Measurements from ENCODE around the gene F2RL3.

Gene F2RL3

DNA sequence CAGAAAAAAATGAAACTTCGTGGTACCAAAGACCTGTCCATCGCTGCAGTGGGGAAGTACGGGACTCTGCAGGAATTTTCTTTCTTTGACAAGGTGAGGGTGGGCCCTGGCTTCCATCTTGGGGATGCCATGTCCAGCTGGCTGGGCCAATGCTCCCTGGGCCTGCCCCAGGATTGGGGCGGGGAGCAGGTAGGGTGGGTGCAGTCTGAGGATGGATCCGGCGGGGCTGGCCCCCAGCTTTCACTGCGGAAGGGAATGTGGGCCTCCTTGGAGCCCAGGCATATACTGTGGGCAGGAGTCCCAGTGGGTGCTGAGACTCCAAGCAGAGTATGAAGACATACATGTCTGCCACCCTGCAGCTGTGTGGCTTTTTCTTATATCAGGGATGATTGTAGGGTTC is 35.7 kb upstream of the F2RL3 start:
- CTCF ChIA-PET: no interaction called here
- Histone ChIP-seq H3K27ac (ENCODE audit: insufficient read depth in 1 of 2, low read depth in 1 of 2, low read length in 2 of 2, poor library complexity in 1 of 2, severe bottlenecking in 2 of 2) (no peak overlapping the region), H3K4me1 (ENCODE audit: control extremely low read depth in 1 of 4, control insufficient read depth in 4 of 4, insufficient read depth in 4 of 4, low read length in 3 of 4) (no peaks in the 10 kb centered on the region), H3K27me3 (replicated peaks in 2 of 5; ENCODE audit: control insufficient read depth in 4 of 5, insufficient read depth in 5 of 5, low read length in 4 of 5) (no peaks in the 10 kb centered on the region), H3K4me3 (ENCODE audit: control insufficient read depth in 1 of 7, extremely low read depth in 1 of 7, insufficient read depth in 4 of 7, low read depth in 2 of 7, low read length in 6 of 7) (no peak overlapping the region), H3K36me3 (ENCODE audit: control insufficient read depth in 4 of 4, insufficient read depth in 4 of 4, low read length in 3 of 4) (peaks cover 17 to 70% (median 45%) of the 10 kb centered on the region in 4 experiments), H3K9me3 (ENCODE audit: control extremely low read depth in 1 of 5, control insufficient read depth in 4 of 5, insufficient read depth in 2 of 5, low read depth in 1 of 5, low read length in 4 of 5) (no peaks in the 10 kb centered on the region)
- no peak for DNase-seq
- POLR2A ChIA-PET: no interaction called here
- WGBS (ENCODE audit: insufficient coverage): 98% methylated on average over 5 of the region's 7 CpGs

DNA sequence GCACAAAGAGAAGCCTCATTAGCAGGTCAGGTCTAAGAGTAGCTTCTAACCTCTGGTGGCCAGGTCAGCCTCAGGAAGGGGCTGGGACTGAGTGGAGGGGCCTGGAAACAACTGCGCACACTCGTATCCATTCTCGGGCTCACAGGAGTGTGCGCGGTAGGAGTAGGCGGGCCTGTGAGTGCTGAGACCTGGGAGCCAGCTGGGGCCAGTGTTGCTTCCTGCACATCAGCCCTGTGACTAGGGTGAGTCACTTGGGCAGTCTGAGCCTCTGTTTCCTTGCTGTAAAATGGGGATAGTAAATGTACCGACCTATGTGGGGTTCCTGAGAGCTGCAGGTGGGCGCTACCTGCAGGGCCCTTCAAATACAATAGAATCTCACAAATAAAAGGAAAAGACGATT is 32.7 kb upstream of the F2RL3 start:
- ChIA-PET CTCF (interaction anchor here (1.1 kb wide), 1 partner anchor 196 kb away, joined by 3 read pairs; no protein-coding TSS in a partner anchor), POLR2A (no interaction called here)
- Histone ChIP-seq H3K27me3 (replicated peaks in 2 of 5; ENCODE audit: control insufficient read depth in 4 of 5, insufficient read depth in 5 of 5, low read length in 4 of 5) (peaks cover 0 to 5% (median 0%) of the 10 kb centered on the region in 5 experiments), H3K9me3 (ENCODE audit: control extremely low read depth in 1 of 5, control insufficient read depth in 4 of 5, insufficient read depth in 2 of 5, low read depth in 1 of 5, low read length in 4 of 5) (no peaks in the 10 kb centered on the region), H3K36me3 (ENCODE audit: control insufficient read depth in 4 of 4, insufficient read depth in 4 of 4, low read length in 3 of 4) (peaks cover 12 to 53% (median 31%) of the 10 kb centered on the region in 4 experiments), H3K4me1 (ENCODE audit: control extremely low read depth in 1 of 4, control insufficient read depth in 4 of 4, insufficient read depth in 4 of 4, low read length in 3 of 4) (peaks cover 0 to 2% (median 0%) of the 10 kb centered on the region in 4 experiments), H3K4me3 (ENCODE audit: control insufficient read depth in 1 of 7, extremely low read depth in 1 of 7, insufficient read depth in 4 of 7, low read depth in 2 of 7, low read length in 6 of 7) (no peak overlapping the region), H3K27ac (ENCODE audit: insufficient read depth in 1 of 2, low read depth in 1 of 2, low read length in 2 of 2, poor library complexity in 1 of 2, severe bottlenecking in 2 of 2) (no peak overlapping the region)
- no peak for DNase-seq
- 96% methylated on average over 6 of the region's 9 CpGs for WGBS (ENCODE audit: insufficient coverage)

DNA sequence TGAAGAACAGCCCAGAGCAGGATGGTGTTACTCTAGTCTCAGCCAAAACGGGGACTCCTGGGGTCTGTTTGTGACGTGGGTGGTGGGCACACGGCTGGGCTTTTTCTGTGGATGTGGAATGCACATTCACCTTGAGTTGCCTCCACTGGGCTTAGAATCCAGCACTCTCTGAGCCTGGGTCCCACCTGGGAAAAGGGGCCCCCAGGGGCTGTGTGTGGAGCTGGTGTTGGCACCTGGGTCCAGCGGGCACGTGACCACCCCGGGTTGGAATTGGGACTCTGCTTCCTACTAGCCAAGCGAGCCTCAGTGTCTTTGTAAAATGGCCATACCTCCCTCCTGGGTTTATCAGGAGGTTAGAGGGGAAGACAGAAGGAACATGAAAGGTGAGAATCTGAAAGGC is 29.2 kb upstream of the F2RL3 start:
- ChIA-PET POLR2A (no interaction called here), CTCF (no interaction called here)
- Histone ChIP-seq H3K4me1 (ENCODE audit: control extremely low read depth in 1 of 4, control insufficient read depth in 4 of 4, insufficient read depth in 4 of 4, low read length in 3 of 4) (peaks cover 2 to 16% (median 12%) of the 10 kb centered on the region in 4 experiments), H3K9me3 (ENCODE audit: control extremely low read depth in 1 of 5, control insufficient read depth in 4 of 5, insufficient read depth in 2 of 5, low read depth in 1 of 5, low read length in 4 of 5) (no peaks in the 10 kb centered on the region), H3K27me3 (replicated peaks in 2 of 5; ENCODE audit: control insufficient read depth in 4 of 5, insufficient read depth in 5 of 5, low read length in 4 of 5) (peaks cover 0 to 5% (median 0%) of the 10 kb centered on the region in 5 experiments), H3K4me3 (ENCODE audit: control insufficient read depth in 1 of 7, extremely low read depth in 1 of 7, insufficient read depth in 4 of 7, low read depth in 2 of 7, low read length in 6 of 7) (no peak overlapping the region), H3K27ac (ENCODE audit: insufficient read depth in 1 of 2, low read depth in 1 of 2, low read length in 2 of 2, poor library complexity in 1 of 2, severe bottlenecking in 2 of 2) (no peak overlapping the region), H3K36me3 (ENCODE audit: control insufficient read depth in 4 of 4, insufficient read depth in 4 of 4, low read length in 3 of 4) (peaks cover 2 to 39% (median 16%) of the 10 kb centered on the region in 4 experiments)
- DNase-seq: no peak
- 99% methylated on average over 7 of the region's 7 CpGs for WGBS (ENCODE audit: insufficient coverage)

GRCh38 chr19:16860118-16860517 is 28.7 kb upstream of the F2RL3 start:
- H3K36me3 ChIP-seq (ENCODE audit: control insufficient read depth in 4 of 4, insufficient read depth in 4 of 4, low read length in 3 of 4): peaks cover 2 to 38% (median 15%) of the 10 kb centered on the region in 4 experiments
- no peak overlapping the region for H3K27ac ChIP-seq (ENCODE audit: insufficient read depth in 1 of 2, low read depth in 1 of 2, low read length in 2 of 2, poor library complexity in 1 of 2, severe bottlenecking in 2 of 2)
- 99% methylated on average over 18 of the region's 20 CpGs for WGBS (ENCODE audit: insufficient coverage)
- H3K4me3 ChIP-seq (ENCODE audit: control insufficient read depth in 1 of 7, extremely low read depth in 1 of 7, insufficient read depth in 4 of 7, low read depth in 2 of 7, low read length in 6 of 7): no peak overlapping the region
- no peak for DNase-seq
- H3K4me1 ChIP-seq (ENCODE audit: control extremely low read depth in 1 of 4, control insufficient read depth in 4 of 4, insufficient read depth in 4 of 4, low read length in 3 of 4): peaks cover 2 to 16% (median 12%) of the 10 kb centered on the region in 4 experiments
- H3K27me3 ChIP-seq (replicated peaks in 2 of 5; ENCODE audit: control insufficient read depth in 4 of 5, insufficient read depth in 5 of 5, low read length in 4 of 5): peaks cover 0 to 5% (median 0%) of the 10 kb centered on the region in 5 experiments
- ChIA-PET POLR2A (no interaction called here), CTCF (no interaction called here)
- H3K9me3 ChIP-seq (ENCODE audit: control extremely low read depth in 1 of 5, control insufficient read depth in 4 of 5, insufficient read depth in 2 of 5, low read depth in 1 of 5, low read length in 4 of 5): no peaks in the 10 kb centered on the region

GRCh38 chr19:16861011-16861410 is 27.8 kb upstream of the F2RL3 start:
- Histone ChIP-seq H3K36me3 (ENCODE audit: control insufficient read depth in 4 of 4, insufficient read depth in 4 of 4, low read length in 3 of 4) (peaks cover 5 to 41% (median 21%) of the 10 kb centered on the region in 4 experiments), H3K4me1 (ENCODE audit: control extremely low read depth in 1 of 4, control insufficient read depth in 4 of 4, insufficient read depth in 4 of 4, low read length in 3 of 4) (peaks cover 2 to 16% (median 12%) of the 10 kb centered on the region in 4 experiments), H3K27me3 (replicated peaks in 2 of 5; ENCODE audit: control insufficient read depth in 4 of 5, insufficient read depth in 5 of 5, low read length in 4 of 5) (peaks cover 0 to 5% (median 0%) of the 10 kb centered on the region in 5 experiments), H3K27ac (ENCODE audit: insufficient read depth in 1 of 2, low read depth in 1 of 2, low read length in 2 of 2, poor library complexity in 1 of 2, severe bottlenecking in 2 of 2) (no peak overlapping the region), H3K9me3 (ENCODE audit: control extremely low read depth in 1 of 5, control insufficient read depth in 4 of 5, insufficient read depth in 2 of 5, low read depth in 1 of 5, low read length in 4 of 5) (no peaks in the 10 kb centered on the region), H3K4me3 (ENCODE audit: control insufficient read depth in 1 of 7, extremely low read depth in 1 of 7, insufficient read depth in 4 of 7, low read depth in 2 of 7, low read length in 6 of 7) (no peak overlapping the region)
- peak in 2 of 3 donors; percentile 45 to 63 for DNase-seq
- ChIA-PET POLR2A (no interaction called here), CTCF (no interaction called here)
- 83% methylated on average over 2 of the region's 3 CpGs for WGBS (ENCODE audit: insufficient coverage)

DNA sequence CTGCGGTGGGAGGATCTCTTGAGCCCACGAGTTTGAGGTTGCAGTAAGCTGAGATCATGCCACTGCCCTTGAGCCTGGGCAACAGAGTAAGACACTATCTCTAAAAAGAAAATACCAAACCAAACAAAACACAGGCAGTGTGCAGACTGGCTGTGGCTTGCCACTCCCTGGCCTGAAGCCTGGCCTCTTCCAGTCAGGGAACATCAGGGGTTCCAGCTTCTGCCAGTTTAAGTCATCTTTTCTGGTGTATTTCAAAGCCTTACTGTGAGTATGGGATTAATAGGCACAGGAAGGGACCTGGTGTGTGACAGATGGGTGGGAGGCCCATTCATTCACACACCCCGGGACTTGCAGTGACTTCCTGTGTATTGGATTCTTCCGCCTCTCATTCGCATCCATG is 27.0 kb upstream of the F2RL3 start:
- H3K27ac ChIP-seq (ENCODE audit: insufficient read depth in 1 of 2, low read depth in 1 of 2, low read length in 2 of 2, poor library complexity in 1 of 2, severe bottlenecking in 2 of 2): no peak overlapping the region
- WGBS (ENCODE audit: insufficient coverage): 97% methylated on average over 5 of the region's 5 CpGs
- no peak overlapping the region for H3K4me3 ChIP-seq (ENCODE audit: control insufficient read depth in 1 of 7, extremely low read depth in 1 of 7, insufficient read depth in 4 of 7, low read depth in 2 of 7, low read length in 6 of 7)
- no peaks in the 10 kb centered on the region for H3K9me3 ChIP-seq (ENCODE audit: control extremely low read depth in 1 of 5, control insufficient read depth in 4 of 5, insufficient read depth in 2 of 5, low read depth in 1 of 5, low read length in 4 of 5)
- H3K4me1 ChIP-seq (ENCODE audit: control extremely low read depth in 1 of 4, control insufficient read depth in 4 of 4, insufficient read depth in 4 of 4, low read length in 3 of 4): peaks cover 2 to 16% (median 12%) of the 10 kb centered on the region in 4 experiments
- POLR2A ChIA-PET: no interaction called here
- no peak for DNase-seq
- peaks cover 6 to 45% (median 27%) of the 10 kb centered on the region in 4 experiments for H3K36me3 ChIP-seq (ENCODE audit: control insufficient read depth in 4 of 4, insufficient read depth in 4 of 4, low read length in 3 of 4)
- CTCF ChIA-PET: no interaction called here
- H3K27me3 ChIP-seq (replicated peaks in 2 of 5; ENCODE audit: control insufficient read depth in 4 of 5, insufficient read depth in 5 of 5, low read length in 4 of 5): peaks cover 0 to 5% (median 0%) of the 10 kb centered on the region in 5 experiments

DNA sequence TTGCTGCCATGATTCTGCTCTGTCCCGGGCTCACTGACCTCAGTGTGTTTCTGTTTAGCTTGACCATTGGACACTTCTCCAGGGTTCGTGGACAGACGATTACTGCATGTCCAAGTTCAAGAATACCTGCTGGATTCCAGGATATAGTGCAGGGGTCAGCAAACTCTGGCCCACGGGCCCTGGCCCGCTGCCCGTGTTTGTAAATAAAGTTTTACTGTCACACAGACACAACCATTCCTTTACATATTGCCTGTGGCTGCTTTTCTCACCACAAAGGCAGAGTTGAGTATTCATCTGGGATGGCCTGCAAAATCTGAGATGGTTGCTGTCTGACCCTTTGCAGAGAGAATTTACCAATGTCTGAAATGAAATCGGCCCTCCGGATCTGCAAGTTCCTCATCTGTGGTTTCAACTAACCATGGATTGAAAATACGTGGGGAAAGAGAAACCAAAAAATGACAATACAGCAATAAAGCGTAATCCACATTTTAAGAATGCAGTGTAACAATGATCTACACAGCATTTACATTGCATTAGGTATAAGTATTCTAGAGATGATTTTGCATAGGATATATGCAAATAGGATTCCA is 25.9 kb upstream of the F2RL3 start:
- peak; percentile 18 to 66 (median 63) for DNase-seq
- Histone ChIP-seq H3K4me1 (ENCODE audit: control extremely low read depth in 1 of 4, control insufficient read depth in 4 of 4, insufficient read depth in 4 of 4, low read length in 3 of 4) (peaks cover 2 to 16% (median 12%) of the 10 kb centered on the region in 4 experiments), H3K27me3 (replicated peaks in 2 of 5; ENCODE audit: control insufficient read depth in 4 of 5, insufficient read depth in 5 of 5, low read length in 4 of 5) (peaks cover 0 to 5% (median 0%) of the 10 kb centered on the region in 5 experiments), H3K9me3 (ENCODE audit: control extremely low read depth in 1 of 5, control insufficient read depth in 4 of 5, insufficient read depth in 2 of 5, low read depth in 1 of 5, low read length in 4 of 5) (no peaks in the 10 kb centered on the region), H3K27ac (ENCODE audit: insufficient read depth in 1 of 2, low read depth in 1 of 2, low read length in 2 of 2, poor library complexity in 1 of 2, severe bottlenecking in 2 of 2) (no peak overlapping the region), H3K4me3 (ENCODE audit: control insufficient read depth in 1 of 7, extremely low read depth in 1 of 7, insufficient read depth in 4 of 7, low read depth in 2 of 7, low read length in 6 of 7) (peak overlapping the region in 1 of 7 experiments; percentile 11), H3K36me3 (ENCODE audit: control insufficient read depth in 4 of 4, insufficient read depth in 4 of 4, low read length in 3 of 4) (peaks cover 6 to 51% (median 33%) of the 10 kb centered on the region in 4 experiments)
- ChIA-PET CTCF (no interaction called here), POLR2A (no interaction called here)
- WGBS (ENCODE audit: insufficient coverage): 48% methylated on average over 5 of the region's 10 CpGs
